Heart right ventricle (tissue), 16 donors: ENCODE results near the gene PIF1. TPM values are rescaled to one million over a fixed set of nuclear protein-coding genes. Genes with fewer than 3 reads are reported as not detected.
A peak's percentile ranks its signal among the peaks of the same experiment; 100 is the strongest.
"Not testable (repeated sequence)": the region's sequence is repeated elsewhere in the genome, so short reads cannot be mapped to it uniquely, and the experiment has no call there.

ENCODE experiments used
- ATAC-seq, 8 donors: fragments of 200-7000 bp; cut with Tn5 transposase; one replicate each; pipeline ENCODE4 v1.9.1; 2020; ENCODE audit warnings: mild to moderate bottlenecking in 8 of 8, moderate library complexity in 8 of 8, moderate number of reproducible peaks in 1 of 8
- DNase-seq, 2 donors: peaks; one replicate each; pipeline ENCODE4 v3.0.0-alpha.2; 2020
- H3K27ac ChIP-seq, 10 donors: fragments of 200-600 bp; sonication (generic) in 2 of 10; one replicate each; pipeline versions ENCODE4 v1.5.0 to v1.8.0; 2020 to 2022; ENCODE audit warnings: mild to moderate bottlenecking in 3 of 10
- H3K27me3 ChIP-seq, 7 donors: fragments of 200-600 bp; one replicate each; pipeline ENCODE4 v1.8.0; 2021 to 2022; ENCODE audit warnings: mild to moderate bottlenecking in 2 of 7
- H3K36me3 ChIP-seq, 9 donors: fragments of 200-600 bp; sonication (generic) in 1 of 9; one replicate each; pipeline versions ENCODE4 v1.5.0 to v1.8.0; 2020 to 2022; ENCODE audit warnings: mild to moderate bottlenecking in 2 of 9
- H3K4me1 ChIP-seq, 9 donors: fragments of 200-600 bp; sonication (generic) in 1 of 9; one replicate each; pipeline versions ENCODE4 v1.5.0 to v1.8.0; 2020 to 2022; ENCODE audit warnings: mild to moderate bottlenecking in 4 of 9
- H3K4me3 ChIP-seq, 10 donors: fragments of 200-600 bp; sonication (generic) in 2 of 10; one replicate each; pipeline versions ENCODE4 v1.5.0 to v1.8.0; 2020 to 2022; ENCODE audit warnings: mild to moderate bottlenecking in 7 of 10, moderate library complexity in 2 of 10
- H3K9me3 ChIP-seq, 11 donors: fragments of 200-600 bp in 10 of 11; sonication (generic) in 2 of 11; one replicate each; pipeline versions ENCODE4 v1.5.0 to v1.8.0; 2013 to 2022; ENCODE audit warnings: mild to moderate bottlenecking in 2 of 11, control low read depth in 1 of 11, moderate library complexity in 1 of 11
- CTCF ChIP-seq, 9 donors: fragments of 200-600 bp; sonication (generic) in 2 of 9; IDR thresholded peaks; one replicate each; pipeline versions ENCODE4 v1.5.0 to v1.8.0; 2021 to 2022; ENCODE audit warnings: antibody characterized with exemption in 9 of 9, mild to moderate bottlenecking in 5 of 9, moderate library complexity in 1 of 9
- WGBS, 2 donors: extraction: QIAGEN DNeasy Blood & Tissue Kit; methylation state at CpG; one replicate each; pipeline ENCODE4 v1.1.7; 2013; ENCODE audit warnings: inconsistent platforms in 1 of 2; 5-methylcytosine and 5-hydroxymethylcytosine counted together
- intact Hi-C, 10 donors: fragments of 100-400 bp; cut with DNase I; formaldehyde crosslinking; loops; one replicate each; pipeline versions ENCODE4 v1.11.1 to v1.14.2; 2022
- polyA plus RNA-seq, 2 donors: library from polyadenylated mRNA; stranded (reverse); fragments of 200-250 nt; gene quantifications; one replicate each; pipeline ENCODE4 v1.2.3, GENCODE V29; 2013
- total RNA-seq, 10 donors: library from RNA; stranded (reverse); fragmentation: NEBNext Ultra II Directional in 3 of 10; extraction: Animal tissue kit (Norgen Biotek cat#: 25700) in 3 of 10; gene quantifications; one replicate each; pipeline versions ENCODE4 v1.2.1 to v1.2.4, GENCODE V29; 2021 to 2023
- donor health status: Arrhythmogenic right ventricular cardiomyopathy.
- donor health status: ischemic (EF 13 %, LVEDD 7.1; RV severe dilation, severe dysfunction).
- donor health status: healthy with polysubstance abuse.
- donor health status: DM: no; HTN: yes; CAD: no.
- donor health status: DM: no; HTN: no; CAD: no.
- donor health status: ischemic (EF 25% LVEDD 6.9; RV normal size, moderate dysfunction).
- donor health status: ischemic (EF 25% LVEDD 5.7; RV mildly dilated, moderate dysfunction).
- donor health status: healthy.
- donor health status: DM: yes; HTN: yes; CAD: no.
- donor health status: Ischemic cardiomyopathy.
- donor health status: ischemic (EF 35%, LVEDD 5.7; RV mildly dilated, moderate dysfunction).
- donor health status: nonischemic (EF 11% LVEDD 7.7; RV severe dilation, severe dysfunction).
- donor health status: DM: yes; HTN: yes; CAD: no.
- donor health status: PGD.
- donor health status: ischemic (EF 29% LVEDD 5.4; RV normal size, mild dysfunction).
- donor health status: nonischemic (EF 23%, LVEDD 6.1; RV moderate dilation, normal function).

PIF1 gene
- total and polyA plus RNA-seq, 12 donors, result 0.22 to 2.9 (median 0.45) TPM

GRCh38 chr15:64804619-64805018 lies 20.8 kb downstream of the PIF1 start:
- H3K27ac ChIP-seq, result peak overlapping the region in 8 of 10 donors; percentile 21 to 86 (median 62)
- DNase-seq (no peak), ATAC-seq (no peak)
- peaks cover 0 to 5% (median 0%) of the 10 kb centered on the region in 7 donors for H3K27me3 ChIP-seq
- H3K4me3 ChIP-seq, result no peak overlapping the region
- no peak for TF ChIP-seq CTCF (IDR thresholded peaks at IDR 0.05)
- H3K4me1 ChIP-seq, result peaks cover 0 to 32% (median 14%) of the 10 kb centered on the region in 9 donors
- no peaks in the 10 kb centered on the region for H3K36me3 ChIP-seq
- WGBS, 2 donors, result 43 to 70% methylated on average over 2 of the region's 2 CpGs
- H3K9me3 ChIP-seq, result no peaks in the 10 kb centered on the region
- intact Hi-C loops, result loop anchor here in 2 of 10 donors (5.0 kb wide), 2 partner anchors 62 to 117 kb away; no protein-coding TSS in a partner anchor

- Histone ChIP-seq H3K27ac (peak overlapping the region in 8 of 10 donors; percentile 0 to 86 (median 62)), H3K36me3 (no peaks in the 10 kb centered on the region), H3K9me3 (no peaks in the 10 kb centered on the region), H3K27me3 (no peaks in the 10 kb centered on the region), H3K4me1 (peaks cover 0 to 31% (median 14%) of the 10 kb centered on the region in 9 donors), H3K4me3 (no peak overlapping the region)
- TF ChIP-seq CTCF (IDR thresholded peaks at IDR 0.05), result no peak
- 91 to 95% methylated on average over 1 of the region's 1 CpG for WGBS, 2 donors
- DNase-seq (no peak), ATAC-seq (no peak)
- intact Hi-C loops, result no loop called here
Observed at GRCh38 chr15:64803526-64803925, 21.9 kb downstream of the PIF1 start.

DNA sequence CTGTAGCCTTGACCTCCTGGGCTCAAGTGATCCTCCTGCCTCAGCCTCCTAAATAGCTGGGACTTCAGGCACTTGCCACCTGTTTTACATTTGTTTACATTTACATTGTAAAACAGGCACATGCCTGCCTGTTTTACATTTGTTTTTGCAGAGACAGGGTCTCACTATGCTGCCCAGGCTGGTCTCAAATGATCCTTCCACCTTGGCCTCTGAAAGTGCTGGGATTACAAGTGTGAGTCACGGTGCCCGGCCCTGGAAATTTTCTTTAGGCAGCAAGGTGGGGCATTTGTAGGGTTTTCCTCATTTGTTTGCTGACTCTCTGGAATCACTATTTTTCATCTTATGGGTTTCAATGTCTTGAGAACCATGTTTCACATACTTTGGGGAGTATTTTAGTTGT lies 25.0 kb downstream of the PIF1 start:
- 94 to 95% methylated on average over 2 of the region's 2 CpGs for whole genome bisulfite sequencing, 2 donors
- Histone ChIP-seq H3K27ac (peak overlapping the region in 6 of 10 donors; percentile 31 to 88 (median 82)), H3K4me1 (peaks cover 0 to 31% (median 6%) of the 10 kb centered on the region in 9 donors), H3K27me3 (no peaks in the 10 kb centered on the region), H3K9me3 (no peaks in the 10 kb centered on the region), H3K4me3 (no peak overlapping the region), H3K36me3 (no peaks in the 10 kb centered on the region)
- DNase-seq (no peak), ATAC-seq (no peak)
- intact Hi-C loops, result no loop called here
- no peak for TF ChIP-seq CTCF (IDR thresholded peaks at IDR 0.05)

DNA sequence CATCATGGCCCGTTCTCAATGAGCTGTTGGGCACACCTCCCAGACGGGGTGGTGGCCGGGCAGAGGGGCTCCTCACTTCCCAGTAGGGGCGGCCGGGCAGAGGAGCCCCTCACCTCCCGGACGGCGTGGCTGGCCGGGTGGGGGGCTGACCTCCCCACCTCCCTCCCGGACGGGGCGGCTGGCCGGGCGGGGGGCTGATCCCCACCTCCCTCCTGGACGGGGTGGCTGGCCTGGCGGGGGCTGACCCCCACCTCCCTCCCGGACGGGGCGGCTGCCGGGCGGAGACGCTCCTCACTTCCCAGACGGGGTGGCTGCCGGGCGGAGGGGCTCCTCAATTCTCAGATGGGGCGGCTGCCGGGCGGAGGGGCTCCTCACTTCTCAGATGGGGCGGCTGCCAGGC lies 26.5 kb downstream of the PIF1 start:
- H3K9me3 ChIP-seq, H3K4me3 ChIP-seq, H3K36me3 ChIP-seq, DNase-seq, ATAC-seq, H3K27ac ChIP-seq, H3K27me3 ChIP-seq, intact Hi-C loops: not testable (repeated sequence)
- WGBS, 2 donors, result 92 to 94% methylated on average over 13 to 23 of the region's 29 CpGs
- H3K4me1 ChIP-seq, result peaks cover 0 to 25% (median 6%) of the 10 kb centered on the region in 9 donors

DNA sequence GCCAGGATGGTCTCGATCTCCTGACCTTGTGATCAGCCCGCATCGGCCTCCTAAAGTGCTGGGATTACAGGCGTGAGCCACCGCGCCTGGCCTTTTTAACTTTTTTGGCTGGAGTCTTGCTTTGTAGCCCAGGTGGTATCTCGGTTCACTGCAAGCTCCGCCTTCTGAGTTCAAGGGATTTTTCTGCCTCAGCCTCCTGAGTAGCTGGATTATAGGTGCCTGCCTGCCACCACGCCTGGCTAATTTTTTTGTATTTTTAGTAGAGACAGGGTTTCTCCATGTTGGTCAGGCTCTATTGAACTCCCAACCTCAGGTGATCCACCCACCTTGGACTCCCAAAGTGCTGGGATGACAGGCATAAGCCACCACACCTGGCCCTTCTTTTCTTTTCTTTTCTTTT lies 29.5 kb downstream of the PIF1 start:
- ATAC-seq, result not testable (repeated sequence)

DNA sequence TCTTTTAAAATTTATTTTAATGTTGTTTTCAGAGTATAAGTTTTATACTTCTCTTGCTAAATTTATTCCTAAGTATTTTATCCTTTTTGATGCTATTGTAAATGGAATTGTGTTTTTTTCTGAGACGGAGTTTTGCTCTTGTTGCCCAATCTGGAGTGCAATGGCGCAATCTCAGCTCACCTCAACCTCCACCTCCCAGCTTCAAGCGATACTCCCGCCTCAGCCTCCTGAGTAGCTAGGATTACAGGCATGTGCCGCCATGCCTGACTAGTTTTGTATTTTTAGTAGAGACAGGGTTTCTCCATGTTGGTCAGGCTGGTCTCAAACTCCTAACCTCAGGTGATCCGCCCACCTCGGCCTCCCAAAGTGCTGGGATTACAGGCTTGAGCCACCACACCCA lies 30.1 kb downstream of the PIF1 start:
- H3K36me3 ChIP-seq, ATAC-seq, DNase-seq, intact Hi-C loops, H3K9me3 ChIP-seq, H3K27ac ChIP-seq, H3K27me3 ChIP-seq, H3K4me3 ChIP-seq, H3K4me1 ChIP-seq: not testable (repeated sequence)
- 93 to 96% methylated on average over 7 of the region's 7 CpGs for WGBS, 2 donors

More for the DNA sequence above, 29.5 kb downstream of the PIF1 start:
- H3K27me3 ChIP-seq, H3K9me3 ChIP-seq, intact Hi-C loops, H3K36me3 ChIP-seq, H3K4me1 ChIP-seq, H3K27ac ChIP-seq, H3K4me3 ChIP-seq, DNase-seq: not testable (repeated sequence)
- WGBS, 2 donors, result 93 to 95% methylated on average over 9 of the region's 9 CpGs
